Choroid plexus epithelial cell (primary cell): ENCODE data around the gene ORC3.
"Not testable (repeated sequence)": the region's sequence is repeated elsewhere in the genome, so short reads cannot be mapped to it uniquely, and the experiment has no call there.

Experiments used
- DNase-seq: peaks from one replicate; pipeline ENCODE4 v3.0.0-alpha.2; 2010; ENCODE audit warnings: low read depth
- H3K4me3 ChIP-seq: 2 replicates; pipeline ENCODE4 v1.5.1; 2011; ENCODE audit warnings: low read depth, mild to moderate bottlenecking, control low read depth, low read length, moderate library complexity
- TF ChIP-seq, protein P1 (sequence below): conservative IDR thresholded peaks from 2 replicates; pipeline ENCODE4 v1.5.1; 2011; ENCODE audit warnings: low read depth, mild to moderate bottlenecking, control low read depth, inconsistent platforms, low read length, moderate library complexity

Gene ORC3

GRCh38 chr6:87706187-87706966 lies 116.4 kb downstream of the ORC3 start:
- H3K4me3 ChIP-seq: no peak overlapping the region
- DNase-seq: peak; percentile 68
- TF ChIP-seq, protein P1, sequence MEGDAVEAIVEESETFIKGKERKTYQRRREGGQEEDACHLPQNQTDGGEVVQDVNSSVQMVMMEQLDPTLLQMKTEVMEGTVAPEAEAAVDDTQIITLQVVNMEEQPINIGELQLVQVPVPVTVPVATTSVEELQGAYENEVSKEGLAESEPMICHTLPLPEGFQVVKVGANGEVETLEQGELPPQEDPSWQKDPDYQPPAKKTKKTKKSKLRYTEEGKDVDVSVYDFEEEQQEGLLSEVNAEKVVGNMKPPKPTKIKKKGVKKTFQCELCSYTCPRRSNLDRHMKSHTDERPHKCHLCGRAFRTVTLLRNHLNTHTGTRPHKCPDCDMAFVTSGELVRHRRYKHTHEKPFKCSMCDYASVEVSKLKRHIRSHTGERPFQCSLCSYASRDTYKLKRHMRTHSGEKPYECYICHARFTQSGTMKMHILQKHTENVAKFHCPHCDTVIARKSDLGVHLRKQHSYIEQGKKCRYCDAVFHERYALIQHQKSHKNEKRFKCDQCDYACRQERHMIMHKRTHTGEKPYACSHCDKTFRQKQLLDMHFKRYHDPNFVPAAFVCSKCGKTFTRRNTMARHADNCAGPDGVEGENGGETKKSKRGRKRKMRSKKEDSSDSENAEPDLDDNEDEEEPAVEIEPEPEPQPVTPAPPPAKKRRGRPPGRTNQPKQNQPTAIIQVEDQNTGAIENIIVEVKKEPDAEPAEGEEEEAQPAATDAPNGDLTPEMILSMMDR: no peak

GRCh38 chr6:87708581-87709427 lies 118.9 kb downstream of the ORC3 start:
- not testable (repeated sequence) for DNase-seq, H3K4me3 ChIP-seq

- TF ChIP-seq, protein P1: no peak
- H3K4me3 ChIP-seq: no peak overlapping the region
- DNase-seq: no peak
Measured at GRCh38 chr6:87710090-87710489, 120.2 kb downstream of the ORC3 start.

GRCh38 chr6:87712713-87713112 lies 122.8 kb downstream of the ORC3 start:
- H3K4me3 ChIP-seq, DNase-seq: not testable (repeated sequence)

DNA sequence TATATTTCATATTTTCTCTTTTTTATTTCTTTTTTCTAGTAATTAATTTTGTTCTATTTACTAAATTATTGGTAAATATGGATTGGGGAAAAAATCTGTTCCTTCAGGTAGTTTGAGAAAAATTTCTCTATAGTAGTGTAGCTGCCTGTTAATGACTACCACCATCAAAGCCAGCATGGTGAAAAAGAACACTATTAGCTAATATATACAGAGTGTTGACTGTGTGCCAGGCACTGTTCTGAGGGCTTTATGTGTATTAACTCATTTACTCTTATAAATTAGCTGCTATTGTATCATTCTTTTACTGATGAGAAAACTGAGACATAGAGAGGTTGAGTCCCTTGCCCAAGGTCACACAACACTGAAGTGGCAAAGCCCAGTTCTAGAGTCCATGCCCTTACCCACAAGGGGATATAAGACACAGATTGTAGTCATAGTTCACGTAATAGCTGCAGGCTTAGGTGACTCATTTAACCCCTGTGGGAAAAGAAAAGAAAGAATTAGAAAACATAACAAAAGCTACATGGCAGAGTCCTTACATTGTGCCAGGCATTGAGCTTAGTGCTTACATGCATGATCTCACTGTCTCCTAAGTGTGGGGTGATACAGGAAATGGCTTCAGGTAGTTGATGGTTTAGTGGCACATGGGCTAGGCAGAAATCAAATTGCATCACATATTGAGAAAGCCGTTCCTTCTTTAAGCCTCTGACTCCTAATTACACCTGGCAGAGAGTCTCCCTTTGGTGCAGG lies 124.3 kb downstream of the ORC3 start:
- no peak overlapping the region for H3K4me3 ChIP-seq
- peak; percentile 72 for DNase-seq
- TF ChIP-seq, protein P1: no peak
